HL-60 (cell line): ENCODE data around the gene RAB3A.

Experiments
- DNase-seq, 2 experiments: peaks; one replicate each; pipeline ENCODE4 v3.0.0-alpha.2; 2010 to 2020; ENCODE audit warnings: low read depth in 1 of 2, low spot score in 1 of 2
- H3K27ac ChIP-seq: fragments of 250-450 bp; sonication (Bioruptor Pico); replicated peaks from 2 replicates; pipeline ENCODE4 v1.5.1; 2020; ENCODE audit warnings: mild to moderate bottlenecking, moderate library complexity
- H3K27me3 ChIP-seq: fragments of 250-450 bp; sonication (Bioruptor Pico); 2 replicates; pipeline ENCODE4 v1.5.1; 2021; ENCODE audit warnings: mild to moderate bottlenecking, moderate library complexity; ENCODE audit not compliant: insufficient read depth, poor library complexity, severe bottlenecking
- H3K4me3 ChIP-seq: replicated peaks from 2 replicates; pipeline ENCODE4 v1.5.1; 2011; ENCODE audit warnings: mild to moderate bottlenecking, control low read depth, low read length; ENCODE audit not compliant: insufficient read depth
- GABPA ChIP-seq: IDR thresholded peaks from 2 replicates; pipeline ENCODE4 v1.6.1; 2012; ENCODE audit warnings: low read depth
- POLR2AphosphoS5 ChIP-seq: IDR thresholded peaks from 2 replicates; pipeline ENCODE4 v1.6.1; 2012; ENCODE audit warnings: low read depth
- SPI1 ChIP-seq: IDR thresholded peaks from 2 replicates; pipeline ENCODE4 v1.6.1; 2012; ENCODE audit warnings: low read depth, mild to moderate bottlenecking, borderline replicate concordance
- TF ChIP-seq, protein P1 (sequence below): IDR thresholded peaks from 2 replicates; pipeline ENCODE4 v1.6.1; 2012; ENCODE audit warnings: low read depth; ENCODE audit not compliant: insufficient replicate concordance
- TF ChIP-seq, protein P2 (sequence below): IDR thresholded peaks from one replicate; pipeline ENCODE4 v1.5.1; 2011; ENCODE audit warnings: low read length, control low read depth, inconsistent platforms; ENCODE audit not compliant: insufficient read depth

Gene RAB3A

DNA sequence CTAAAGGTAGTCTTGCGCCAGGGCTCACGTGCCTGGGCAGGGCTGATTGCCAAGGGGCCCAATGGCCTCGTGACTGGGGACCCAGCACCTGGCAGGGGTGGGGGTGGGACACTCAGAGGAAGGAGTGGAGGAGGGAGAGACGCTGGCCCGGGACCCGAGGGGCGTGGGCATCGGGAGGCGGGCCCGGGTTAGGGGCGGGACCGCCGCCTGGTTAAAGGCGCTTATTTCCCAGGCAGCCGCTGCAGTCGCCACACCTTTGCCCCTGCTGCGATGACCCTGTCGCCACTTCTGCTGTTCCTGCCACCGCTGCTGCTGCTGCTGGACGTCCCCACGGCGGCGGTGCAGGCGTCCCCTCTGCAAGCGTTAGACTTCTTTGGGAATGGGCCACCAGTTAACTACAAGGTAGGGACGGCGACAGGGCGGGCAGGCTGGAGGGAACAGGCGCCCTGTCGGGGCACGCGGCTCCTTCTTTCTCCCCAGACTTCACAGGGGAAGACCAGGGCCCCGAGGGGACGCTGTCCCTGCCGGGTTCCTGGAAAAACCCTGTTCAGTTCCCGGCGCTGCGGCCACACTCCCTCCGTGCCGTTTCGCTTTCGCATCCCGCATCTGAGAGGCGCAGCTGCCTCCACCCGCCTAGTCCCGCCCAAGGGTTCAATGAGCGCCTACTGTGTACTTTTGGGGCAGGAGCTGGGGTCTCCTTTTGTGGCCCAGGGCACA, 30.1 kb downstream of the RAB3A start, which contains the start of gene IFI30:
IFI30 (plus strand) TSS at position 242 of the 717 bp plus-strand sequence; CDS start at position 271, 29 bp downstream.
- Histone ChIP-seq H3K27ac (peak within 1 kb of the TSS; percentile 89), H3K27me3 (no peaks in the 10 kb centered on the region), H3K4me3 (peak within 1 kb of the TSS; percentile 78)
- DNase-seq: peak; percentile 92 to 94
- TF ChIP-seq POLR2AphosphoS5 (peak; percentile 39; the same call in 1 of the 2 replicates), GABPA (no peak)
- TF ChIP-seq, protein P1, sequence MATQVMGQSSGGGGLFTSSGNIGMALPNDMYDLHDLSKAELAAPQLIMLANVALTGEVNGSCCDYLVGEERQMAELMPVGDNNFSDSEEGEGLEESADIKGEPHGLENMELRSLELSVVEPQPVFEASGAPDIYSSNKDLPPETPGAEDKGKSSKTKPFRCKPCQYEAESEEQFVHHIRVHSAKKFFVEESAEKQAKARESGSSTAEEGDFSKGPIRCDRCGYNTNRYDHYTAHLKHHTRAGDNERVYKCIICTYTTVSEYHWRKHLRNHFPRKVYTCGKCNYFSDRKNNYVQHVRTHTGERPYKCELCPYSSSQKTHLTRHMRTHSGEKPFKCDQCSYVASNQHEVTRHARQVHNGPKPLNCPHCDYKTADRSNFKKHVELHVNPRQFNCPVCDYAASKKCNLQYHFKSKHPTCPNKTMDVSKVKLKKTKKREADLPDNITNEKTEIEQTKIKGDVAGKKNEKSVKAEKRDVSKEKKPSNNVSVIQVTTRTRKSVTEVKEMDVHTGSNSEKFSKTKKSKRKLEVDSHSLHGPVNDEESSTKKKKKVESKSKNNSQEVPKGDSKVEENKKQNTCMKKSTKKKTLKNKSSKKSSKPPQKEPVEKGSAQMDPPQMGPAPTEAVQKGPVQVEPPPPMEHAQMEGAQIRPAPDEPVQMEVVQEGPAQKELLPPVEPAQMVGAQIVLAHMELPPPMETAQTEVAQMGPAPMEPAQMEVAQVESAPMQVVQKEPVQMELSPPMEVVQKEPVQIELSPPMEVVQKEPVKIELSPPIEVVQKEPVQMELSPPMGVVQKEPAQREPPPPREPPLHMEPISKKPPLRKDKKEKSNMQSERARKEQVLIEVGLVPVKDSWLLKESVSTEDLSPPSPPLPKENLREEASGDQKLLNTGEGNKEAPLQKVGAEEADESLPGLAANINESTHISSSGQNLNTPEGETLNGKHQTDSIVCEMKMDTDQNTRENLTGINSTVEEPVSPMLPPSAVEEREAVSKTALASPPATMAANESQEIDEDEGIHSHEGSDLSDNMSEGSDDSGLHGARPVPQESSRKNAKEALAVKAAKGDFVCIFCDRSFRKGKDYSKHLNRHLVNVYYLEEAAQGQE: peak; percentile 32

DNA sequence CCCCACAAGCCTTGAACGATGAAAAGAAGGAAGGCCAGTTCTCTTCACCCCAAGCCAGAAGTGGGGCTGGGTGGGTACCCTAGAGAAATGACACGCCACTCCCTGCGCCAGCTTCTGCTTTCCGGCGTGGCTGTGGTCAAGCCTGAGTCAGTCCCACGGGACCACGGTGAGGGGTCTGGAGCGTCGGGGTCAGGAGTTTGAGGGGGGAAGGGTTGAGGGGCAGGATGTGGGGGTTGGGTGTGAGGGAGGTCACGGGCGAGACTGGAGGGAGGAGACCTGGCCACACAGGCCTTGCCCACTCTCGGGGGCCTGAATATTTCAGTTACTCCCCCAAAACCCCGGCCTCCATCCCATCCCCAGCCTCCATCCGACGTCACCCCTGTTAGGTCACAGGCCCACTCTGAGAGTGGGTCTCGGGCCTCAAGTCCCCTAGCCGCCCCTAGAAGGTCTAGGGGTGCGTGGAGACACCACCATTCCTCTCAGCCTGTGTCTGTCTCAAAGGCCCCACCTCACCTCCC, 30.7 kb downstream of the RAB3A start:
- DNase-seq: peak in 1 of 2 experiments; percentile 74
- TF ChIP-seq, protein P2, sequence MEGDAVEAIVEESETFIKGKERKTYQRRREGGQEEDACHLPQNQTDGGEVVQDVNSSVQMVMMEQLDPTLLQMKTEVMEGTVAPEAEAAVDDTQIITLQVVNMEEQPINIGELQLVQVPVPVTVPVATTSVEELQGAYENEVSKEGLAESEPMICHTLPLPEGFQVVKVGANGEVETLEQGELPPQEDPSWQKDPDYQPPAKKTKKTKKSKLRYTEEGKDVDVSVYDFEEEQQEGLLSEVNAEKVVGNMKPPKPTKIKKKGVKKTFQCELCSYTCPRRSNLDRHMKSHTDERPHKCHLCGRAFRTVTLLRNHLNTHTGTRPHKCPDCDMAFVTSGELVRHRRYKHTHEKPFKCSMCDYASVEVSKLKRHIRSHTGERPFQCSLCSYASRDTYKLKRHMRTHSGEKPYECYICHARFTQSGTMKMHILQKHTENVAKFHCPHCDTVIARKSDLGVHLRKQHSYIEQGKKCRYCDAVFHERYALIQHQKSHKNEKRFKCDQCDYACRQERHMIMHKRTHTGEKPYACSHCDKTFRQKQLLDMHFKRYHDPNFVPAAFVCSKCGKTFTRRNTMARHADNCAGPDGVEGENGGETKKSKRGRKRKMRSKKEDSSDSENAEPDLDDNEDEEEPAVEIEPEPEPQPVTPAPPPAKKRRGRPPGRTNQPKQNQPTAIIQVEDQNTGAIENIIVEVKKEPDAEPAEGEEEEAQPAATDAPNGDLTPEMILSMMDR: no peak
- TF ChIP-seq SPI1: peak; percentile 18; the same call in 1 of the 2 replicates
- Histone ChIP-seq H3K27ac (peak overlapping the region; percentile 89), H3K27me3 (no peaks in the 10 kb centered on the region), H3K4me3 (peak overlapping the region; percentile 78)

DNA sequence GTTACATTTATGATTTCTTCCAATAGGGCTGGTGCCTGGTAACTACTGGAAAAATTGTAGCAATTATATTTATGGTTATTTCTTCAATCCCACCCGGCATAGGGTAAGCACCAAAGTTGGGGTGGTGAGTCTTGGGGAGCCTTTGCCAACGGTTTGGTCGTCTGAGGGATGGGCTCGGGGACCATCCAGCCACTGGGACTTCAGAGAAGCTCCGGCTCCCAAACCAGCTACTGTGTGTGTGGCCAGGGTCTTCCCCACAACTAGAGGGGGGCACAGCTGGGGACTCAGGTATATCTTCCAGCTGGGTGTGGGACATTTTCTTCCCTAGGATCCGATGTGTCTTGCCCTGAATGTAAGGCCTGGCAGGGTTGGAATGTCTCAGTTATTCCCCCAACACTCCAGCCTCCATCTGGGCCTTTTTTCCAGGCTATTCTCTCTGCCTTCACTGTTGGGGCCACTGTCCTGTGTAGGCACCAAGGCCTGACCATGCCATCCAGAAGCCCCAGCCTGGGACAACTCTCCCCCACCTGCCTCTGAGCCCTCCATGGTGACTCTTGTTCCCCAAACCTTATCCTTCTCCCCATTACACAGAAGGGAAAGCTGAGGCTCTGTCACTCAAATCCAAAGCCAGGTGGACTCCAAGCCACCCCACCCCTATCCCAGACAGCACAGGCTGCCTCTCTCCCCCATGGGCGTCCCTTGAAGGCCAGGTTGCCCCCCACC, 31.4 kb downstream of the RAB3A start:
- Histone ChIP-seq H3K4me3 (no peak overlapping the region), H3K27ac (peak overlapping the region; percentile 89), H3K27me3 (no peaks in the 10 kb centered on the region)
- no peak for DNase-seq
- TF ChIP-seq, protein P1: no peak
- TF ChIP-seq GABPA (no peak), POLR2AphosphoS5 (no peak), SPI1 (no peak)
- TF ChIP-seq, protein P2: no peak

DNA sequence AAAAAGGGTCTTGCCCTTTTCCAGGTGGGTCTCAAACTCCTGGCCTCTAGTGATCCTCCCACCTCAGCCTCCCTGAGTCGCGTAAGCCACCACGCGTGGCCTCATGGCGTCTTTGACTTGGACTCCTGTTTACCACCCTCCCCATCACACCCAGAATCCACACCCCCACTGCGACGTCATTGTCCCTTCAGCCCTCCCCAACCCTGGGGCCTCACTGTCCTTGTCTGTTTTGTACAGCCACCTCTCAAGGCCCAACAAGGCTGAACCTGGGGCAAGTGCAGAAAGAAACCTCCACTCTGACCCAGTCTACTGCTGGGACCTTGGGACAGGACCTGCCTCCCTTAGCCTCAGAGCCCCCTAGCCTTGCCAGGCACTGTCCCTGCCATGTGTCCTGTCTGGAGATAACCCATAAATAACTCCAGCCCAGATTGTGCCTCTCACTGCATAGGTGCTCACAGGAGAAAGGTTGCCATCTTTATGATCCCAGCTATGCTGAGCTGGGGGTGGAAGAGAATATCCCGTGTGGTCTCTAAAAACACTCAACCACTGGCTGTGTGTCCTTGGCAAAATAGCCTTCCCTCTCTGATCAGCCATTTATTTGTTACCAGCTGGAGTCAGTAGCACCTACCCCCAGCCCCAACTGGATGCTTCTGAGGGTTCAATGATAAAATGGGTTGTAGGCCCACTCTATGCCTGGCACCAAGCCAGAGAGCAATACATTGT, 32.1 kb downstream of the RAB3A start:
- peak overlapping the region; percentile 89 for H3K27ac ChIP-seq
- no peak for DNase-seq
- H3K27me3 ChIP-seq: no peaks in the 10 kb centered on the region
- no peak overlapping the region for H3K4me3 ChIP-seq
- no peak for TF ChIP-seq GABPA
- TF ChIP-seq SPI1: no peak
- TF ChIP-seq, protein P1: no peak
- TF ChIP-seq POLR2AphosphoS5: no peak
